Vagina (tissue), 2 donors: Measurements from ENCODE around the gene GANC. TPM values are rescaled to one million over a fixed set of nuclear protein-coding genes. Genes with fewer than 3 reads are reported as not detected.
"Not testable (repeated sequence)": the region's sequence is repeated elsewhere in the genome, so short reads cannot be mapped to it uniquely, and the experiment has no call there.

Experiments used
- DNase-seq, 2 donors: peaks; one replicate each; pipeline ENCODE4 v3.0.0-alpha.2; 2017; ENCODE audit errors: extremely low spot score in 2 of 2
- H3K27ac ChIP-seq: fragments of 200-600 bp; sonication (generic); one replicate; pipeline ENCODE4 v1.5.1; 2019
- H3K27me3 ChIP-seq: fragments of 200-600 bp; sonication (generic); one replicate; pipeline ENCODE4 v1.5.1; 2019
- H3K36me3 ChIP-seq, 2 donors: fragments of 200-600 bp; sonication (generic); one replicate each; pipeline ENCODE4 v1.5.1; 2017 to 2019
- H3K4me1 ChIP-seq: fragments of 200-600 bp; sonication (generic); one replicate; pipeline ENCODE4 v1.5.1; 2019
- H3K4me3 ChIP-seq, 2 donors: fragments of 200-600 bp; sonication (generic); 1 replicate in 1 of 2; 2 replicates in 1 of 2; pipeline ENCODE4 v1.5.1; 2016 to 2019
- H3K9me3 ChIP-seq: fragments of 200-600 bp; sonication (generic); one replicate; pipeline ENCODE4 v1.5.1; 2019
- CTCF ChIP-seq, 3 experiments: fragments of 450-650 bp in 2 of 3; fragments of 200-600 bp in 1 of 3; sonication (generic) in 1 of 3; IDR thresholded peaks; one replicate each; pipeline ENCODE4 v1.5.1; 2017 to 2019; ENCODE audit warnings: antibody characterized with exemption in 3 of 3, mild to moderate bottlenecking in 2 of 3, moderate library complexity in 2 of 3
- POLR2A ChIP-seq, 2 donors: fragments of 450-650 bp; IDR thresholded peaks; one replicate each; pipeline ENCODE4 v1.6.1; 2017; ENCODE audit warnings: antibody characterized with exemption in 2 of 2, mild to moderate bottlenecking in 2 of 2, moderate library complexity in 2 of 2
- POLR2AphosphoS5 ChIP-seq, 2 donors: sonication (generic); formaldehyde crosslinking; IDR thresholded peaks; one replicate each; pipeline ENCODE4 v1.9.0; 2017; ENCODE audit warnings: antibody characterized with exemption in 2 of 2, mild to moderate bottlenecking in 2 of 2, low read depth in 1 of 2; ENCODE audit not compliant: insufficient read depth in 1 of 2
- intact Hi-C: fragments of 100-400 bp; cut with DNase I; formaldehyde crosslinking; loops from one replicate; pipeline ENCODE4 v1.15.1; 2023
- total RNA-seq: library from RNA; depleted of rRNA; stranded (reverse); fragments of >200 nt; gene quantifications from one replicate; pipeline ENCODE4 v1.2.3, GENCODE V29; 2016

GANC gene, protein sequence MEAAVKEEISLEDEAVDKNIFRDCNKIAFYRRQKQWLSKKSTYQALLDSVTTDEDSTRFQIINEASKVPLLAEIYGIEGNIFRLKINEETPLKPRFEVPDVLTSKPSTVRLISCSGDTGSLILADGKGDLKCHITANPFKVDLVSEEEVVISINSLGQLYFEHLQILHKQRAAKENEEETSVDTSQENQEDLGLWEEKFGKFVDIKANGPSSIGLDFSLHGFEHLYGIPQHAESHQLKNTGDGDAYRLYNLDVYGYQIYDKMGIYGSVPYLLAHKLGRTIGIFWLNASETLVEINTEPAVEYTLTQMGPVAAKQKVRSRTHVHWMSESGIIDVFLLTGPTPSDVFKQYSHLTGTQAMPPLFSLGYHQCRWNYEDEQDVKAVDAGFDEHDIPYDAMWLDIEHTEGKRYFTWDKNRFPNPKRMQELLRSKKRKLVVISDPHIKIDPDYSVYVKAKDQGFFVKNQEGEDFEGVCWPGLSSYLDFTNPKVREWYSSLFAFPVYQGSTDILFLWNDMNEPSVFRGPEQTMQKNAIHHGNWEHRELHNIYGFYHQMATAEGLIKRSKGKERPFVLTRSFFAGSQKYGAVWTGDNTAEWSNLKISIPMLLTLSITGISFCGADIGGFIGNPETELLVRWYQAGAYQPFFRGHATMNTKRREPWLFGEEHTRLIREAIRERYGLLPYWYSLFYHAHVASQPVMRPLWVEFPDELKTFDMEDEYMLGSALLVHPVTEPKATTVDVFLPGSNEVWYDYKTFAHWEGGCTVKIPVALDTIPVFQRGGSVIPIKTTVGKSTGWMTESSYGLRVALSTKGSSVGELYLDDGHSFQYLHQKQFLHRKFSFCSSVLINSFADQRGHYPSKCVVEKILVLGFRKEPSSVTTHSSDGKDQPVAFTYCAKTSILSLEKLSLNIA (N-terminal part only)
- total RNA-seq: 23.1 TPM

- peak within 1 kb of the TSS; percentile 64 to 71 for H3K4me3 ChIP-seq
- no peaks in the 10 kb centered on the region for H3K36me3 ChIP-seq
- H3K27me3 ChIP-seq: no peaks in the 10 kb centered on the region
- peak; percentile 97 to 98 for DNase-seq
- TF ChIP-seq CTCF (IDR thresholded peaks at IDR 0.05): no peak
- TF ChIP-seq POLR2AphosphoS5 (IDR thresholded peaks at IDR 0.05; ENCODE audit: insufficient read depth in 1 of 2, low read depth in 1 of 2): peak; percentile 91 to 98
- TF ChIP-seq POLR2A (IDR thresholded peaks at IDR 0.05): peak in 1 of 2 donors; percentile 84
- H3K9me3 ChIP-seq: no peaks in the 10 kb centered on the region
- peaks cover 48% of the 10 kb centered on the region for H3K4me1 ChIP-seq
- H3K27ac ChIP-seq: peak within 1 kb of the TSS; percentile 94
- intact Hi-C loops: no loop called here
These were observed at the start of gene GANC, which contains the start of gene TMEM87A for GRCh38 chr15:42272939-42273899. Gene GANC, plus strand, starts transcription at chr15:42273201. Its CDS starts 1,281 bp downstream, at chr15:42274482. Gene TMEM87A, minus strand, starts transcription at chr15:42273433. Its CDS starts 35 bp downstream, at chr15:42273398.

DNA sequence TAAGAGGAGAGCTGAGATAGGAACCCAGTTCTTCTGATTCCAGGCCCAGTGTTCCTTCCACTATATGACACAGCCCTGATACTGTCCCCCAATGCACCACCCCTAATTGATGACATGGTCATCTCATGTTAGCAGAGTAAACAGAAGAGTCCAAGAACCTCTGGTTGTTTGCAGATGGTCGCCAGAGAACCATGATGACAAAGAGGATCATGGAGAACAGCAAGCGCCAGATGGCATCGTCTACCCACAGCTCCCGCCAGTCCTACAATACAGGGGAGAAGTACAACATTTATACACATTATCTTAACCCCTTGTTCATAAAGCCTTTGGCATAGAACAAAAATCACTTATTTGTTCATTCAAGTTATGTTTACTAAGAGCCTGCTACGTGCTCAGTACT lies 46.4 kb upstream of the GANC start:
- Histone ChIP-seq H3K27ac (no peak overlapping the region), H3K9me3 (no peaks in the 10 kb centered on the region), H3K4me3 (no peak overlapping the region), H3K4me1 (peaks cover 5% of the 10 kb centered on the region), H3K36me3 (peaks cover 0 to 31% of the 10 kb centered on the region in 2 donors), H3K27me3 (no peaks in the 10 kb centered on the region)
- TF ChIP-seq CTCF (IDR thresholded peaks at IDR 0.05) (no peak), POLR2A (IDR thresholded peaks at IDR 0.05) (no peak), POLR2AphosphoS5 (IDR thresholded peaks at IDR 0.05; ENCODE audit: insufficient read depth in 1 of 2, low read depth in 1 of 2) (no peak)
- DNase-seq: no peak
- intact Hi-C loops: no loop called here

DNA sequence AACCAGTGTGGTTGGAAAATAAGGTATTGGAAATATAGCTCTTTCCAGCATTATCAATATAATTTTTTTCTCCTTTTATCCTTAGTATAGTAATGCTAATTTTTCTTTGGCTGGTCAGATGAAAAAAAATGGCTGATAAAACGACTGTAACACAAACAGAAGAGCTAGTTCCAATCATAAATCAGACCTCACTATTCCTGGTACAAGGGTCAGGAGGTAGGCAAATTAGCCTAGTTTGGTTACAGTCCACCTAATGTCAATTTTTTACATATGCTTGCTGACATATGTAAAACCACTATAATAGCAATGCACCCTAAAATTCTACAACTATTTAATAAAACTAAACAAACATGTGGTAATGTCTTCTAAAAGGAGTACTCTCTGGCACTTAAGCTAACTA lies 45.0 kb upstream of the GANC start:
- H3K9me3 ChIP-seq: no peaks in the 10 kb centered on the region
- no peak overlapping the region for H3K4me3 ChIP-seq
- no peaks in the 10 kb centered on the region for H3K27me3 ChIP-seq
- peaks cover 0 to 31% of the 10 kb centered on the region in 2 donors for H3K36me3 ChIP-seq
- no peak for DNase-seq
- H3K4me1 ChIP-seq: peaks cover 5% of the 10 kb centered on the region
- intact Hi-C loops: no loop called here
- H3K27ac ChIP-seq: no peak overlapping the region
- TF ChIP-seq POLR2A (IDR thresholded peaks at IDR 0.05): no peak
- no peak for TF ChIP-seq CTCF (IDR thresholded peaks at IDR 0.05)

DNA sequence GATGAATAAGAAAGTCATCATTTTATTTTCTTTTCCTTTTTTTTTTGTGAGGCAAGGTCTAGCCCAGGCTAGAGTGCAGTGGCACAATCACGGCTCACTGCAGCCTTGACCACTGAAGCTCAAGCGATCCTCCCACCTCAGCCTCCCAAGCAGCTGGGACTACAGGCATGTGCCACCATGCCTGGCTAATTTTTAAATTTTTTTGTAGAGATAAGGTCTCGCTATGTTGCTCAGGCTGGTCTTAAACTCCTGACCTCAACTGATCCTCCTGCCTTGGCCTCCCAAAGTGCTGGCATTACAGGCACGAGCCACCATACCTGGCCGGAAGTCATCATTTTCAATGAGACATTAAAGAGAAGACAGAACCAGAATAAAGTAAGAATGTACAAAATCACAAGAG lies 44.0 kb upstream of the GANC start:
- H3K9me3 ChIP-seq, H3K27me3 ChIP-seq, intact Hi-C loops, H3K27ac ChIP-seq, DNase-seq, H3K4me1 ChIP-seq, H3K4me3 ChIP-seq: not testable (repeated sequence)
- H3K36me3 ChIP-seq: peaks cover 0 to 34% of the 10 kb centered on the region in 2 donors

DNA sequence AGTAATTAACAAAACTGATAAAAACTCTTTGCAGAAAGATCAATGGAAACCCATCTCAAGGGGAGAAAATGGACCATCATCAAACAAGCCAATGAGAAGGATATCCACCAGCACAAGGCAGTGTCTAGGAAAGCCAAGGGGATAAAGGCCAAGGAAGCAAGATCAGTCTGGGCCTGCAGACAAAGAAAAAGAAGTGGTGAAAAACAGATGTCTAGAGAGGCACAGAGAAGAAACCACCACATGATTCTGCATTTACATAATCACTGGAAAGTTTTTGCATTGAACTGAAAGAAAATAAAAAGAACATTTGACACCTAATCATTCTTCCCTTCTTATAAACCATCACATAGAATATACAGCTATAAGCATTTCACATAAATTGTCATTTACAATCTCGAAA lies 41.9 kb upstream of the GANC start:
- Histone ChIP-seq H3K27me3 (no peaks in the 10 kb centered on the region), H3K4me1 (no peaks in the 10 kb centered on the region), H3K4me3 (no peak overlapping the region), H3K9me3 (no peaks in the 10 kb centered on the region), H3K36me3 (peaks cover 0 to 30% of the 10 kb centered on the region in 2 donors), H3K27ac (no peak overlapping the region)
- DNase-seq: no peak
- intact Hi-C loops: no loop called here
- TF ChIP-seq CTCF (IDR thresholded peaks at IDR 0.05) (no peak), POLR2AphosphoS5 (IDR thresholded peaks at IDR 0.05; ENCODE audit: insufficient read depth in 1 of 2, low read depth in 1 of 2) (no peak), POLR2A (IDR thresholded peaks at IDR 0.05) (no peak)
